Body of pancreas (tissue), 4 donors: ENCODE measurements around the gene PYGO2. TPM values are rescaled to one million over a fixed set of nuclear protein-coding genes. Genes with fewer than 3 reads are reported as not detected.

Source experiments
- ATAC-seq: fragments of 150-250 bp; one replicate; pipeline ENCODE4 v1.9.1; 2016
- DNase-seq, 4 donors: peaks; one replicate each; pipeline ENCODE4 v3.0.0-alpha.2; 2019
- H3K27ac ChIP-seq, 4 donors: fragments of 200-600 bp; sonication (generic); 1 replicate in 3 of 4; 2 replicates in 1 of 4; pipeline versions ENCODE4 v1.5.1 to v1.6.1; 2016 to 2019; ENCODE audit warnings: mild to moderate bottlenecking in 1 of 4, mixed read lengths in 1 of 4, moderate library complexity in 1 of 4
- H3K27me3 ChIP-seq, 2 donors: fragments of 200-600 bp; sonication (generic); one replicate each; pipeline ENCODE4 v1.6.0; 2016; ENCODE audit warnings: mild to moderate bottlenecking in 1 of 2
- H3K36me3 ChIP-seq, 2 donors: fragments of 200-600 bp; sonication (generic); replicated peaks in 1 of 2; 2 replicates each; pipeline ENCODE4 v1.5.1; 2016; ENCODE audit warnings: low read depth in 2 of 2; ENCODE audit not compliant: insufficient read depth in 1 of 2
- H3K4me1 ChIP-seq: fragments of 200-600 bp; sonication (generic); one replicate; pipeline ENCODE4 v1.6.0; 2016
- H3K4me3 ChIP-seq, 2 donors: fragments of 200-600 bp; sonication (generic); 1 replicate in 1 of 2; 2 replicates in 1 of 2; pipeline ENCODE4 v1.5.1; 2016 to 2019
- H3K9me3 ChIP-seq, 3 donors: fragments of 200-600 bp; sonication (generic); 1 replicate in 2 of 3; 2 replicates in 1 of 3; pipeline ENCODE4 v1.5.1; 2016
- POLR2A ChIP-seq, 3 donors: fragments of 450-650 bp; IDR thresholded peaks; one replicate each; pipeline ENCODE4 v1.6.1; 2016; ENCODE audit warnings: antibody characterized with exemption in 3 of 3, mild to moderate bottlenecking in 2 of 3
- WGBS, 2 donors: methylation state at CpG; one replicate each; pipeline ENCODE4 v1.1.5; 2017; 5-methylcytosine and 5-hydroxymethylcytosine counted together
- intact Hi-C: fragments of 100-400 bp; cut with DNase I; formaldehyde crosslinking; loops from one replicate; pipeline ENCODE4 v1.15.1; 2023
- total RNA-seq, 2 donors: library from RNA; depleted of rRNA; stranded (reverse); fragments of >200 nt; gene quantifications; one replicate each; pipeline ENCODE4 v1.1.0, GENCODE V29; 2016
- TF ChIP-seq, protein P1 (sequence below), 7 experiments: fragments of 450-650 bp in 4 of 7; fragments of 200-600 bp in 3 of 7; sonication (generic) in 3 of 7; IDR thresholded peaks; one replicate each; pipeline ENCODE4 v1.5.1; 2016 to 2019; ENCODE audit warnings: antibody characterized with exemption in 7 of 7

The PYGO2 gene
- total RNA-seq, 2 donors from 2014 or later, result 10.9 to 15.2 TPM

DNA sequence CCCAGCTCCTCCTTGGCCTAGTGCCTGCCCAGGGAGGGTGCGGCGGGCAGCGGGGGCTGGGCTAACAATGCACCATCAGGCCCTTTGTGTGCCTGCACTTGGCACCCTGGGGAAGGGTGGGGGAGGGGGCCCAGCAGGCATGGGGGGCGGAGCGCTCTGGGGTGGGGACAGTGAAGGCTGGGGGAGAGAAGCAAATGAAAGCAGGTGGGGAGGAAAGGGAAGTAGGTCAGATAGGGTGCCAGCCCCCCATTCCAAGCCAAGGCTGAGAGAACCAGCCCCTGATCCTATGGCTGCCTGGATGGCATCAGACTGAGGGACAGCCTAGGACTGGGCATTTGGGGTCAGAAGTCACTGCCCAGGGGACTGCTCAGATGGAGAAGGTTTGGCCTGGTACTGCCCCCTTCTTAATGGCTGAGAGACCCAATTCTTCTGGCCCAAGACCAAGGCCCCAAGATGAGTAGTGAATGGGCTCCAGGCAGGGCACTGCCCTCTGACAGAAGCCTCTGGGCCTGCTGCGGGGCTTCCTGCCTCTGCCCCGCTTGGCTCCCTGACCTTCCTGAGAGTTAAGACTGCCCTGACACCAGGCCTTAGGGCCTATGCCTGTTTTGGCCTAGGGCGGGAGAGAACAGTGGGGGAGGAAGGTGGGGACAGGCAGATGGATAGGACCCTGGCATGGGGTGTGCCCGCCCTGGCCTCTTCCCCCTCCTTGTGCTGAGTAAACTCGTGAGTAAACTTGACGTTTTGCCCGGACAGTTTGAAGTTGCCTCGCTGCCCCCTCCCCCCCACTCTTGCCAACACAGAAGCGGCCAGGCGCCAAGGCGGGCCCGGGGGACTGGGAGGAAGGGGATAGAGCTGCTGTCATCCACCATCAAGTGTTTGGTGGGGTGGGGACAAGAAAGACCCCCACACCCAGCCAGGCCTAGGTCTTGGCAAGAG lies 43.8 kb upstream of the PYGO2 start:
- peaks cover 63% of the 10 kb centered on the region for H3K4me1 ChIP-seq
- intact Hi-C loops, result no loop called here
- 2 to 12% methylated on average over 6 to 17 of the region's 17 CpGs for WGBS, 2 donors

DNA sequence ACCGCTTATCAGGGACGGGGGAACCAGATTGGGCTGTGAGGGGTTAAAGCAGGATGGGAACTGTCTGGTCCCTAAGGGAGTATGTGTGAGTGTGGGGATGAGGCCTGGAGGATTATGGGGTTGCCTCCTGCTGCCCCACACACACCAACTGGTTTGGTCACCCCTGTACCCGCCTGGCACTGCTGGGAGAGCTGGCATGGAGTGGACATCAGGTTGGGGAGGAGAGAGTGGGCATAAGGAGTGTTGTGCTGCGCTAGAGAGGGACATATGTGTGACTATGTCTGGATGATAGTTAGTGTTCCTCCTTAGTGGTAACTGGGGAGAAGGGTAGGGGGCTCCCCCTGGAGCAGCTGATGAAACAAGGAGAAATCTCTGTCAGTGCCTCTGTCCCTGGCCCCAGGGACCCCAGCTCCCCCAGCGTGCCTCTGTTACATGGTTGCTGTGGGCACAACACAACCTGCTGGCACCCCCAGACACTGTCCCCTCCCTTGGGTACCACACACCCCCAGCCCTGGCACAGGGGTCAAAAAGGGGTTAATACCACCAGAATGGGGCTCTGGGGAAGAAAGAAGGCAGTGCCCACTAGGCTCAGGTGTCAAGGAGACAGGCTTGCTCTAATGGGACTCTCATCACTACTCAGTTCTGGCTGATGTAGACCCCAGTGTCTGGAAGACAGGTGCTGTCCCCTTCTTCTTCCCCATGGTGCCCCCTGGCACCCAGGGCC lies 42.9 kb upstream of the PYGO2 start:
- ATAC-seq (no peak), DNase-seq (no peak)
- H3K4me3 ChIP-seq, result peak overlapping the region; percentile 70 to 80
- peaks cover 62% of the 10 kb centered on the region for H3K4me1 ChIP-seq
- H3K27me3 ChIP-seq, result no peaks in the 10 kb centered on the region
- 16 to 18% methylated on average over 4 to 5 of the region's 5 CpGs for whole genome bisulfite sequencing, 2 donors
- peak overlapping the region; percentile 90 to 100 (median 98) for H3K27ac ChIP-seq
- TF ChIP-seq, protein P1, sequence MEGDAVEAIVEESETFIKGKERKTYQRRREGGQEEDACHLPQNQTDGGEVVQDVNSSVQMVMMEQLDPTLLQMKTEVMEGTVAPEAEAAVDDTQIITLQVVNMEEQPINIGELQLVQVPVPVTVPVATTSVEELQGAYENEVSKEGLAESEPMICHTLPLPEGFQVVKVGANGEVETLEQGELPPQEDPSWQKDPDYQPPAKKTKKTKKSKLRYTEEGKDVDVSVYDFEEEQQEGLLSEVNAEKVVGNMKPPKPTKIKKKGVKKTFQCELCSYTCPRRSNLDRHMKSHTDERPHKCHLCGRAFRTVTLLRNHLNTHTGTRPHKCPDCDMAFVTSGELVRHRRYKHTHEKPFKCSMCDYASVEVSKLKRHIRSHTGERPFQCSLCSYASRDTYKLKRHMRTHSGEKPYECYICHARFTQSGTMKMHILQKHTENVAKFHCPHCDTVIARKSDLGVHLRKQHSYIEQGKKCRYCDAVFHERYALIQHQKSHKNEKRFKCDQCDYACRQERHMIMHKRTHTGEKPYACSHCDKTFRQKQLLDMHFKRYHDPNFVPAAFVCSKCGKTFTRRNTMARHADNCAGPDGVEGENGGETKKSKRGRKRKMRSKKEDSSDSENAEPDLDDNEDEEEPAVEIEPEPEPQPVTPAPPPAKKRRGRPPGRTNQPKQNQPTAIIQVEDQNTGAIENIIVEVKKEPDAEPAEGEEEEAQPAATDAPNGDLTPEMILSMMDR (IDR thresholded peaks at IDR 0.05), result no peak
- intact Hi-C loops, result no loop called here
- H3K9me3 ChIP-seq, result no peaks in the 10 kb centered on the region
- H3K36me3 ChIP-seq, result no peaks in the 10 kb centered on the region

More for the DNA sequence above, 43.8 kb upstream of the PYGO2 start:
- TF ChIP-seq, protein P1 (IDR thresholded peaks at IDR 0.05), result no peak
- TF ChIP-seq POLR2A (IDR thresholded peaks at IDR 0.05), result peak; percentile 24 to 60 (median 51)
- DNase-seq (peak; percentile 81 to 92 (median 88)), ATAC-seq (no peak)
- Histone ChIP-seq H3K27me3 (no peaks in the 10 kb centered on the region), H3K27ac (peak overlapping the region; percentile 90 to 100 (median 98)), H3K36me3 (no peaks in the 10 kb centered on the region), H3K9me3 (no peaks in the 10 kb centered on the region), H3K4me3 (no peak overlapping the region)

DNA sequence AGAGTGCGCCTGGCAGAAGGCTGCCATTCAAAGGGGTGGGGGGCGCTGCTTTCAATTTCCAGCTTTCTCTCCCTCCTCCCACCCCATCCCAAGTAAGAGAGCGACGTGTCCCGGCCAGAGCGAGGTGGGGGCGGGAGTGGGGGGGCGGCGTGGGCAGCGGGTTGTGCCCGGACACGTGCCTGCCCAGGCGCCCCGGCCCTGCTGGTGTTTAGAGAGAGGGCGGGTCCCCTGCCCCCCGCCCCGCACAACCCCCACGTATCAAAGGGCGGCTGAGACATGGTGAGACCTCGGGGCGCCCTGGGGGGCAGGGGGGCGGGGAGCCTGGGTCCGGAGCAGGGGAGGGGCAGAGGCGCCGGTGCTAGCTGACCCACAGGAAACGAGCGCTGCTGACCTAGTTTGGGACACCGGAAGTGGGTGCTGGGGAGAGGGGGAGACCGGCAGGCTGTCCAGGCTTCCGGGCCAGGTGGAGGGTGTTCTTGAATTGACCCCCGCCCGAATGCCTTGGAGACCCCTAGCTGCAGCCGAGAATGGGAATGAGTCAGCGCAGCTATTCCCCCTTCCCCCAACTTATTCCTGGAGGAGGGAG lies 42.3 kb upstream of the PYGO2 start:
- intact Hi-C loops, result no loop called here
- no peak for ATAC-seq
- WGBS, 2 donors, result 0 to 1% methylated on average over 1 to 34 of the region's 34 CpGs

DNA sequence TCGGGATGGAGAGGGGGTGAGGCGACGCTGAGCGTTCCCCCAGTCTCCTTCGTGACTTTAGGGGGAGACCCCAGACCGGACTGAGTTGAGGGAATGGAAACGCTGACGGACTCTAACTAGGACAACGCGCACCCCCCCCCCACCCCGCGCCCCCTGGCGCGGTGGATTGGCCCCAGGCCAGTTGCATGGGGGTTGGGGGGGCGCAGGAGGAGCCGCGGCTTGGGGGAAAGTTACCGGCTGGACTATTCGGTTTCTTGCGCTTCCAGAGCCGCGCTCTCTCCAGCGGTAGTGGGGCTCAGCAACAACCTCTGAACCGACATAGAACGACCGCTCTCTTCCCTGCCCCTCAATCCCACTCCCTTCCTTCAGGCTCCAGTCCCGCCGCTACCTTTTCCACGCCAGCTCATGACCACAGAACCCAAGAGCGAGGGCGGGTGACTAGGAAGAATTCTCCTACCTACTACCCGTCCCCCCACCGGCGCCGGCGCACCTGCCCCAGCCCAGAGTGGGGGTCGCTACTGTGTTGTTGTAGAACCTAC lies 41.7 kb upstream of the PYGO2 start:
- peak; percentile 50 to 57 (median 54) for DNase-seq
- peak in 2 of 3 donors; percentile 44 to 45 for TF ChIP-seq POLR2A (IDR thresholded peaks at IDR 0.05)
- TF ChIP-seq, protein P1 (IDR thresholded peaks at IDR 0.05), result no peak
- intact Hi-C loops, result no loop called here
- Histone ChIP-seq H3K36me3 (no peaks in the 10 kb centered on the region), H3K9me3 (no peaks in the 10 kb centered on the region), H3K27ac (peak overlapping the region; percentile 90 to 100 (median 98)), H3K4me3 (peak overlapping the region; percentile 70 to 80), H3K27me3 (no peaks in the 10 kb centered on the region), H3K4me1 (peaks cover 60% of the 10 kb centered on the region)
- WGBS, 2 donors, result 0 to 2% methylated on average over 19 to 37 of the region's 37 CpGs
- ATAC-seq, result no peak

More for the DNA sequence above, 42.3 kb upstream of the PYGO2 start:
- peaks cover 64% of the 10 kb centered on the region for H3K4me1 ChIP-seq
- peak; percentile 64 to 80 (median 76) for DNase-seq
- TF ChIP-seq POLR2A (IDR thresholded peaks at IDR 0.05), result peak in 2 of 3 donors; percentile 5 to 16
- TF ChIP-seq, protein P1 (IDR thresholded peaks at IDR 0.05), result no peak
- H3K27me3 ChIP-seq, result no peaks in the 10 kb centered on the region
- peak overlapping the region; percentile 90 to 100 (median 98) for H3K27ac ChIP-seq
- H3K9me3 ChIP-seq, result no peaks in the 10 kb centered on the region
- H3K4me3 ChIP-seq, result peak overlapping the region; percentile 70 to 80
- no peaks in the 10 kb centered on the region for H3K36me3 ChIP-seq
